Lower leg skin (tissue), 3 donors: ENCODE measurements around the gene GRN.

ENCODE experiments used
- POLR2A ChIP-seq, 2 donors: fragments of 450-650 bp; IDR thresholded peaks; one replicate each; pipeline ENCODE4 v1.6.1; 2016 to 2017; ENCODE audit warnings: antibody characterized with exemption in 2 of 2, mild to moderate bottlenecking in 1 of 2, moderate library complexity in 1 of 2
- TF ChIP-seq, protein P1 (sequence below), 3 donors: fragments of 450-650 bp; IDR thresholded peaks; one replicate each; pipeline ENCODE4 v1.5.1; 2016; ENCODE audit warnings: antibody characterized with exemption in 3 of 3, mild to moderate bottlenecking in 3 of 3, moderate library complexity in 2 of 3

DNA sequence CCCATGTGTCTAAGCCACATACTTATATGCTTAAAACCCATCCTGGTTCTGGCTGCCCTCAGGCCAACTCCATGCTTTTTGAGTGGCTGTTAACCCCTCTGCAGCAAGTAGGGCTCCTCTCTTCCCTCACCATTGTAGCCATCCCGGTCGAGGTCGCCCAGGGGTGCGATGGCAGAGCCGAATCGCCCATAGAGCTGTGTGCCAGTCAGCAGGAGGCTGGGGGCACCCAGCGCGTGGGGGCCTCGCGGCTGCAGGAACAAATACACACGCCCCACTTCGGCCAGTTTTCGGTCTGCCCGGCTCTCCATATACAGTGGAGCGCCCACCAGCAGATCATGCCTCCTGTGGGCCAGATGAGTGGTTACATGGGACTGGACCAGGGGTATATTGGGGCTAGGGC is 38.3 kb downstream of the GRN start:
- TF ChIP-seq, protein P1, sequence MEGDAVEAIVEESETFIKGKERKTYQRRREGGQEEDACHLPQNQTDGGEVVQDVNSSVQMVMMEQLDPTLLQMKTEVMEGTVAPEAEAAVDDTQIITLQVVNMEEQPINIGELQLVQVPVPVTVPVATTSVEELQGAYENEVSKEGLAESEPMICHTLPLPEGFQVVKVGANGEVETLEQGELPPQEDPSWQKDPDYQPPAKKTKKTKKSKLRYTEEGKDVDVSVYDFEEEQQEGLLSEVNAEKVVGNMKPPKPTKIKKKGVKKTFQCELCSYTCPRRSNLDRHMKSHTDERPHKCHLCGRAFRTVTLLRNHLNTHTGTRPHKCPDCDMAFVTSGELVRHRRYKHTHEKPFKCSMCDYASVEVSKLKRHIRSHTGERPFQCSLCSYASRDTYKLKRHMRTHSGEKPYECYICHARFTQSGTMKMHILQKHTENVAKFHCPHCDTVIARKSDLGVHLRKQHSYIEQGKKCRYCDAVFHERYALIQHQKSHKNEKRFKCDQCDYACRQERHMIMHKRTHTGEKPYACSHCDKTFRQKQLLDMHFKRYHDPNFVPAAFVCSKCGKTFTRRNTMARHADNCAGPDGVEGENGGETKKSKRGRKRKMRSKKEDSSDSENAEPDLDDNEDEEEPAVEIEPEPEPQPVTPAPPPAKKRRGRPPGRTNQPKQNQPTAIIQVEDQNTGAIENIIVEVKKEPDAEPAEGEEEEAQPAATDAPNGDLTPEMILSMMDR (IDR thresholded peaks at IDR 0.05): no peak
- TF ChIP-seq POLR2A (IDR thresholded peaks at IDR 0.05): no peak
